HG02981 (cell line): ENCODE results near the gene SRPRB.

Experiments used
- ATAC-seq: cut with Tn5 transposase; IDR thresholded peaks from one replicate; pipeline ENCODE4 v1.9.1; 2021; ENCODE audit warnings: mild to moderate bottlenecking, moderate library complexity; ENCODE audit not compliant: unreplicated experiment

The SRPRB gene, protein sequence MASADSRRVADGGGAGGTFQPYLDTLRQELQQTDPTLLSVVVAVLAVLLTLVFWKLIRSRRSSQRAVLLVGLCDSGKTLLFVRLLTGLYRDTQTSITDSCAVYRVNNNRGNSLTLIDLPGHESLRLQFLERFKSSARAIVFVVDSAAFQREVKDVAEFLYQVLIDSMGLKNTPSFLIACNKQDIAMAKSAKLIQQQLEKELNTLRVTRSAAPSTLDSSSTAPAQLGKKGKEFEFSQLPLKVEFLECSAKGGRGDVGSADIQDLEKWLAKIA

GRCh38 chr3:133805702-133806475, at the start of gene SRPRB:
Gene SRPRB (plus strand): TSS chr3:133805815. CDS start chr3:133805849, 34 bp downstream.
- peak; percentile 97 for ATAC-seq

DNA sequence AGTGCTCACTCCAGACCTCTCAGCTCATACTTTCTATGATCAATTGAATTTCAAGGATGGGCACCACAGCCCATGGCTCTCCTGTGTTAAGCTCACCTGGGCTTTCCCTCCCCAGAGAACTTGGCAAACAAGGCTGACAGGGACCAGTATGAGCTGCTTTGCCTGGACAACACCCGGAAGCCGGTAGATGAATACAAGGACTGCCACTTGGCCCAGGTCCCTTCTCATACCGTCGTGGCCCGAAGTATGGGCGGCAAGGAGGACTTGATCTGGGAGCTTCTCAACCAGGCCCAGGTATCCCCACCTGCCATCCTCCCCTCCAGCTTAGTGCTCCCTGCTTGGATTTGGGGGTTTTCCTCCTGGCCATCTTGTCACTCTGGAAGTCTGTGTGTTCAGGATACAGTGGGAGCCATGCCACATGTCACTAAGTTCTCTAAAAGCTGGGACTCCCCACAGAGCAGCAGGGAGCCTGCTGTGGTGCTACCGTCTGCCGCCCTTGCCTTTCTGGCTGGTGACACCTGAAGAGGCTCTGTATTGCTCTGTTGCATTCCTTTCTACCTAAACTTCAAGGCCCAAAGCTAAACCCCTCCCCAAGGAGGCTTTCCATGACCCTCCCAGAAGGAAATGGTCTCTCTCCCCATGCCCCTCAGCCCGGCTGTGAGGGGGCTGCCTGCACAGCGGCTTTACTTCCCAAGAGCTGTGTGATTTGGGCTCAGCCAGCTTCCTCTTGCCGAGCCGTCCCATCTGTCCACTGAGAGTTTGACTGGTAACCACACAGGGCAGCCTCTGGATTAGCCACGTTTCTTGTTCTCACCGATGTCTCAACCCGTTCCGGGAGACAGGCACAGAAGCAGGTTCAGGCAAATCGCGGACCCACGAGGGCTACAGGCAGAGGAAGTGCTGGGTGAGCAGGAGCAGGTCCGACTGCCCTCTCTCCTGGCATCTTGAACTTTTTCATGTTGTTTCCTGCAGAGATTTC, 48.6 kb upstream of the SRPRB start:
- no peak for ATAC-seq

GRCh38 chr3:133757701-133758567, 47.7 kb upstream of the SRPRB start:
- ATAC-seq, result no peak

- ATAC-seq, result no peak
Observed at GRCh38 chr3:133758568-133758928, 47.1 kb upstream of the SRPRB start.

- no peak for ATAC-seq
Observed at GRCh38 chr3:133758964-133759739, 46.5 kb upstream of the SRPRB start.

DNA sequence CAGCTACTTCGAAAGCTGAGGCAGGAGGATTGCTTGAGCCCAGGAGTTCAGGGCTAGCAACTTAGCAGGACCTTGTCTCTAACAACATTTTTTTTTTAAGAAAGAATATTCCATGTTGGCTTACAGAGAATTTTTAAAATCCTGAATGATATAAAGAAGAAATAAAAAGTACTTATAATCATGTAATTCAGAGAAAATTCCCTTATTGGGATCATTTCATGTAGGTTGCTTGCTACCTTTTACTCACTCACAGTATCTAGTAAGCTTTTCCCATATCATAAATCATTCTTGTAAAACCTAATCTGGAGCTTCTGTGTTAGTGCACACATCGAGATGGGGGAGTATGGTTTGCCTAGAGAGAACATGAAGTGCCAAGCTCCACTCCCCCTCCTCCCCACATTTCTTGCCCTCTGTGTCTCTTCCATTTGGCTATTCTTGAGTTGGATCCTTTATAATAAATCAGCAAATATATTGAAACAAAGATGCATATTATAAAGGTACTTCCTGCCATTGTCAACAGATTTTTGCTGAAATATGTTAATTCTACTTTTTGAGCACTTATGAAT, 45.8 kb upstream of the SRPRB start:
- ATAC-seq, result no peak

GRCh38 chr3:133760916-133761315, 44.7 kb upstream of the SRPRB start:
- no peak for ATAC-seq

DNA sequence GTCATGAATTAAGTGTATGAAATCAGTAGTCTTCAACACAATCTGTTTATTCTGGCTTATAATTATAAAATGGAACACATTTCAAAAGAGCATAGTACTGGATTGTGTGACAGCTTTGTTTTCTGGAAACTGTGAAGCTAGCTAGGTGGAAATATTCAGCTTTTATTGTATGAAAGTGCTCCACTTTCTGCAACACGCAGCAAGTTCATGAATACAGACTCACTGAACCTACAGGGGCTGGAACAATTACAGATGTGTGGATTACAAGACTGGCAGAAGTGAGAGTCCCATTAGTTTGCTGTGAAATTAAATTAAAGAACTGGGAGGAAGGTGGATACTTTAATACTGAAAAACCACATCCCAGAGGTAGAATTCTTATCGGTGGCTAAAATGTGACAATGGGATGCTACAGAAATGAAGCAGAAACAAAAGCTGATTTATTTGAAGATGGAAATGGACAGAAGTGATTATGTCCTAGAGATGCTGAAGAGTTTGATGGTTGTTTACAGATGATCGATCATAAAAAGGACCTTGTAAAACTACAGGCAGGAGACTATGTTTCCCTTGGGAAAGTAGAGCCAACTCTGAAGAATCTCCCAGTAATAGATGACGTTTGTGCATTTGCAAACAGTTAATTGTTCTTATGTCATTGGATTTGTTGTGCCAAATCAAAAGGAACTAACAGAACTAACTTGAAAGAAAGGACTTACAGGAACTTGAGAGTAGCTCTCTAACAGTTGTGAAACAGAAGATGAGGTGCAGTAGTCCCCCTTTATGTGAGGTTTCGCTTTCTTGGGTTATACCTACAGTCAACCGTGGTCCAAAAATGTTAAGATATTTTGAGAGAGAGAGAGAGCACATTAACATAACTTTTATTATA, 43.8 kb upstream of the SRPRB start:
- no peak for ATAC-seq

DNA sequence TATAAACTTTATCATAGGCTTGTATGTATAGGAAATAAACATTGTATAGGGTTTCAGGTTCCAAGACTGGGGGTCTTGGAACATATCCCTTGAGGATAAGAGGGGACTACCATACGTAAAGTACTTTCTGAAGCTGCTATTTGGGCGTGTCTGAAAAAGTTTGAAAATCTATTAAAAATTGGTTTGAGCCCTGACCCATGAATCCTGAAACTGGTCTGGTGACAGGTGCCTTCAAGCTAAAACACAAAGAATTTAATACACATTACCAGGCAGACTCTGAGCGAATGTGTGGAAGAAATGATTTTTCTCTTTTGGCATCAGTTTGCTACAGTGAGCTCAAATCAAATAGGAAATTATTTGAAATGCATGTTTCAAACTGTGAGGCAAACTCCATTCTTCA, 43.1 kb upstream of the SRPRB start:
- ATAC-seq, result no peak

DNA sequence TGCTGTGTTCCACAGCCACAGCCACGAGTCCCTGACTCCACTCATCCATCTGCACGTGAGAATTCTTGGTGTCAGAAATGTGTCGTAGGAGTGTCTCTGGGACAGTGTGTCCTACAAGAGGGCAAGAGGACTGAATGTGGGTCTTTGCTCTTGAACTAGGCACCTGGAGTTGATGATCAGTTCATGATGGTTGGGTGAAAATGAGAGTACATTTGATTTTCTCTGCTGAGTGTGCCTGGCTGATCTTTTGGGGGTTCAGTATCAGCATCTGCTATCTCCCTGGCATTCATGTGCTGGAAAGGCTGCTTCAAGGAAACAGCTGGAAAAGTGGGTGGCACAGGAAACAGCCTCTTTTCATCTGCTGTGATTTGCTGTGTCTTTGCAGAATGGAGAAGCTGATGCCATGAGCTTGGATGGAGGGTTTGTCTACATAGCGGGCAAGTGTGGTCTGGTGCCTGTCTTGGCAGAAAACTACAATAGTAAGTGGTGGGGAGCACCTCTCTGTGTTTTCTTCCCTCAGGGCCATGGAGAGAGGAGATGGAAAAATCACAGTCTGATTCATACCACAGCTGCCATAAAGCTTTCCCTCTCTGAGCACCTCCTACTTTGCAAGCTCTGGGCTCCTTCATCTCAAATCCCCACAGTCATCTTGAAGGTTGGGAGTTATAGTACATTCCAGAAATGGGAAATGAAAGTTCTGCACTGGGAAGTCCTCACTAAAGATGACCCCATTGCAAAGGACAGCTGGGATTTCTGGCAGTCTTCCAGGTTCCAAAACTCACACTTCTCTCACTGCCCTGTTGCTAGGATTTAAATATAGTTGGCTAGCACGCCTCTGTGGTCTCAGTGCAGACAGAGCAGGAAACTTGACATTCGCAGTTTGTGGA, 41.6 kb upstream of the SRPRB start:
- no peak for ATAC-seq

- no peak for ATAC-seq
Observed at GRCh38 chr3:133765256-133765655, 40.4 kb upstream of the SRPRB start.

- ATAC-seq, result no peak
Observed at GRCh38 chr3:133767607-133768006, 38.0 kb upstream of the SRPRB start.

GRCh38 chr3:133769536-133769935, 36.1 kb upstream of the SRPRB start:
- ATAC-seq, result no peak

- no peak for ATAC-seq
Observed at GRCh38 chr3:133773732-133774131, 31.9 kb upstream of the SRPRB start.

DNA sequence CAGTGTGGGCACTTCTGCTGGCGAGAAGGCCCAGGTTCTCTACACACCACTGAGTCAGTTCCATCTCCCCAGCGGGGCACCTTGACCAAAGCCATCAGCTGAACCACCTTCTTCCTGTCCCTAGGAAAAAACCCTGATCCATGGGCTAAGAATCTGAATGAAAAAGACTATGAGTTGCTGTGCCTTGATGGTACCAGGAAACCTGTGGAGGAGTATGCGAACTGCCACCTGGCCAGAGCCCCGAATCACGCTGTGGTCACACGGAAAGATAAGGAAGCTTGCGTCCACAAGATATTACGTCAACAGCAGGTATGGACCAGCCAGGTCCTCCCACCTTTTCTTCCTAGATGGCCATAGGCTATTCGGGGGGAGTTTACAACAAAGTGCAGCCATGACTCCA, 30.3 kb upstream of the SRPRB start:
- ATAC-seq, result no peak

GRCh38 chr3:133775835-133776234, 29.8 kb upstream of the SRPRB start:
- ATAC-seq, result no peak

GRCh38 chr3:133776794-133777438, 28.7 kb upstream of the SRPRB start:
- no peak for ATAC-seq
